Measurements from ENCODE around the gene MAN1A2. TPM values are rescaled to one million over a fixed set of nuclear protein-coding genes. Genes with fewer than 3 reads are reported as not detected.

MAN1A2 gene
- total and polyA plus RNA-seq, 7 donors = 1.8 to 52.8 (median 36.8) TPM

- Histone ChIP-seq H3K27me3 (no peaks in the 10 kb centered on the region), H3K4me3 (no peak overlapping the region), H3K27ac (no peak overlapping the region), H3K4me1 (peaks cover 0 to 51% (median 32%) of the 10 kb centered on the region in 4 donors), H3K9me3 (peaks cover 0 to 1% (median 0%) of the 10 kb centered on the region in 4 donors), H3K36me3 (no peaks in the 10 kb centered on the region)
- no peak for TF ChIP-seq EP300 (IDR thresholded peaks at IDR 0.05)
- TF ChIP-seq POLR2A (IDR thresholded peaks at IDR 0.05) = no peak
- no peak for TF ChIP-seq POLR2AphosphoS5 (IDR thresholded peaks at IDR 0.05)
- no peak for TF ChIP-seq CTCF (IDR thresholded peaks at IDR 0.05)
- DNase-seq = no peak
- intact Hi-C loops (cut with DNase I) = no loop called here
- 91 to 92% methylated on average over 3 of the region's 3 CpGs for WGBS, 2 donors
These were observed 22.0 kb downstream of the MAN1A2 start for GRCh38 chr1:117389284-117389683.

- Histone ChIP-seq H3K27me3 (no peaks in the 10 kb centered on the region), H3K4me3 (no peak overlapping the region), H3K36me3 (no peaks in the 10 kb centered on the region), H3K27ac (no peak overlapping the region), H3K9me3 (no peaks in the 10 kb centered on the region), H3K4me1 (peaks cover 0 to 51% (median 32%) of the 10 kb centered on the region in 4 donors)
- WGBS, 2 donors = 90 to 96% methylated on average over 1 of the region's 1 CpG
- intact Hi-C loops (cut with DNase I) = no loop called here
- DNase-seq = no peak
- TF ChIP-seq EP300 (IDR thresholded peaks at IDR 0.05) (no peak), POLR2AphosphoS5 (IDR thresholded peaks at IDR 0.05) (no peak), POLR2A (IDR thresholded peaks at IDR 0.05) (no peak), CTCF (IDR thresholded peaks at IDR 0.05) (no peak)
These were observed 22.5 kb downstream of the MAN1A2 start for GRCh38 chr1:117389779-117390178.

GRCh38 chr1:117392771-117393170 is 25.5 kb downstream of the MAN1A2 start:
- 57 to 62% methylated on average over 1 of the region's 1 CpG for WGBS, 2 donors
- H3K36me3 ChIP-seq = no peaks in the 10 kb centered on the region
- H3K27me3 ChIP-seq = no peaks in the 10 kb centered on the region
- H3K4me3 ChIP-seq = no peak overlapping the region
- H3K27ac ChIP-seq = no peak overlapping the region
- intact Hi-C loops (cut with DNase I) = no loop called here
- H3K9me3 ChIP-seq = no peaks in the 10 kb centered on the region
- H3K4me1 ChIP-seq = peaks cover 0 to 33% (median 18%) of the 10 kb centered on the region in 4 donors
- TF ChIP-seq POLR2A (IDR thresholded peaks at IDR 0.05) (no peak), CTCF (IDR thresholded peaks at IDR 0.05) (no peak), EP300 (IDR thresholded peaks at IDR 0.05) (no peak), POLR2AphosphoS5 (IDR thresholded peaks at IDR 0.05) (no peak)
- no peak for DNase-seq

- no peaks in the 10 kb centered on the region for H3K27me3 ChIP-seq
- no peak for DNase-seq
- peaks cover 0 to 19% (median 10%) of the 10 kb centered on the region in 4 donors for H3K4me1 ChIP-seq
- intact Hi-C loops (cut with DNase I) = no loop called here
- H3K27ac ChIP-seq = no peak overlapping the region
- no peak overlapping the region for H3K4me3 ChIP-seq
- no peak for TF ChIP-seq POLR2A (IDR thresholded peaks at IDR 0.05)
- TF ChIP-seq CTCF (IDR thresholded peaks at IDR 0.05) = no peak
- TF ChIP-seq POLR2AphosphoS5 (IDR thresholded peaks at IDR 0.05) = no peak
- TF ChIP-seq EP300 (IDR thresholded peaks at IDR 0.05) = no peak
- H3K9me3 ChIP-seq = no peaks in the 10 kb centered on the region
- no peaks in the 10 kb centered on the region for H3K36me3 ChIP-seq
These were observed 28.8 kb downstream of the MAN1A2 start for GRCh38 chr1:117396074-117396473.

- H3K27ac ChIP-seq = no peak overlapping the region
- no peaks in the 10 kb centered on the region for H3K27me3 ChIP-seq
These were observed 29.4 kb downstream of the MAN1A2 start for GRCh38 chr1:117396636-117397035.

More at GRCh38 chr1:117396636-117397035, 29.4 kb downstream of the MAN1A2 start:
- no peak for DNase-seq
- Histone ChIP-seq H3K4me1 (peaks cover 0 to 24% (median 9%) of the 10 kb centered on the region in 4 donors), H3K4me3 (no peak overlapping the region), H3K36me3 (no peaks in the 10 kb centered on the region), H3K9me3 (no peaks in the 10 kb centered on the region)
- TF ChIP-seq EP300 (IDR thresholded peaks at IDR 0.05) (no peak), CTCF (IDR thresholded peaks at IDR 0.05) (no peak), POLR2AphosphoS5 (IDR thresholded peaks at IDR 0.05) (no peak), POLR2A (IDR thresholded peaks at IDR 0.05) (no peak)
- intact Hi-C loops (cut with DNase I) = no loop called here
